HG02885 (cell line): ENCODE measurements around the gene PHLDB1.
A peak's percentile ranks its signal among the peaks of the same experiment; 100 is the strongest.
"Not testable (repeated sequence)": the region's sequence is repeated elsewhere in the genome, so short reads cannot be mapped to it uniquely, and the experiment has no call there.

ENCODE experiments used
- ATAC-seq: cut with Tn5 transposase; IDR thresholded peaks from one replicate; pipeline ENCODE4 v1.9.1; 2021; ENCODE audit warnings: mild to moderate bottlenecking; ENCODE audit not compliant: unreplicated experiment, poor library complexity

PHLDB1 gene

DNA sequence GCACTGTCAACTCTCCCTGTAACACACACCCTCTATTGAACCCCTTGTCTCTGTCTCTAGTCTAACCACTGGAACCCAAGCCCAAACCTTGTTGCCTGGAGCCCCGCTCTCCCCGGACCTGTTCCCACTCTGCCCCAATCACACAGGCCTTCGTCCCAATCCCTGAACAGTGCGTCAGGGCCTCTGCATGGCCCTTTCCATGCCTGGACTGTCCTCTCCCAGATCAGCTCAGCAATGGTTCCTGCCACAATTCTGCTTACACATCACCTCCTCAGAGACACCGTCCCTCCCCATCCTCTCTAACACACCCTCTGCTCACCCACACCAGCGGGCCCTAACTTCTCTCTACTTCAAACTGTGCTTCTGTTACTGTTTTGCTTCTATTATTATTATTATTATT is 70.6 kb downstream of the PHLDB1 start:
- no peak for ATAC-seq

DNA sequence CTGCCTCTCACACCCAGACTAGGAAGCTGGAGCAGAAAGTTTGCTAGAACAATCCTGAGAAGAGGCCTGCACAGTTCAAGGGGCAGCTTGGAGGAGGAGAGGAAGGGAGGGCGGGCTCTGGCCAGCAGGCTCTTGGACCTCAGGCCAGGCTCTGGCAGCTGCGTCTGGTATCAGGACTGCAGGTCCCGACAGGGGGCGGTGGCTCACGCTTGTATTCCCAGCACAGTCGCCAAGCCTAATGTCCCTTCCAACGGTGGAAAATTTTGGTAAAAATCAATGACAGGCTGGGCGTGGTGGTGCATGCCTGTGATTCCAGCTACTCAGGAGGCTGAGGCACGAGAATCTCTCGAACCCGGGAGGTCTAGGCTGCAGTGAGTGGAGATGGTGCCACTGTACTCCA is 71.5 kb downstream of the PHLDB1 start:
- not testable (repeated sequence) for ATAC-seq

DNA sequence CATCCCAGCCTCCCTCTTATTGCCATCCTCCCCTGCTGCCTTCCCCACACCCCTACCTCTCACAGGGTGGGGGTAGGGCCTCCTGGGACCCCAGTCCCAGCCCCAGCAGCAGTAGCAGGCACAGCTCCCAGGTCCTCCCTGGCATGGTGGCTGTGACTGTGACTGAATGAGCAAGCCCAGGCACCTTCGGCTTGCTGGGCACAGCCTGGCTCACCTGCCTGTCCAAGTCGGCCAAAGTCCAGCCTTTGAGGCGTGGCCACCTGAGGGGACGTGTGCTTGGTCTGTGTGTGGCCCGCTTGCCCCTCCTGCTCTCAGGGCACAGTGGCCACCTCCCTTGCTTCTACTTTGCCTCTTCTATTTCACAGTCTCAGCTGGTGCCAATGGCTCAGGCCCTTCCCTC is 72.1 kb downstream of the PHLDB1 start, which contains the start of gene TREH:
TSS of gene TREH (minus strand) at position 168 of the 400 bp plus-strand sequence. CDS start at position 145, 23 bp downstream.
- ATAC-seq, result no peak

DNA sequence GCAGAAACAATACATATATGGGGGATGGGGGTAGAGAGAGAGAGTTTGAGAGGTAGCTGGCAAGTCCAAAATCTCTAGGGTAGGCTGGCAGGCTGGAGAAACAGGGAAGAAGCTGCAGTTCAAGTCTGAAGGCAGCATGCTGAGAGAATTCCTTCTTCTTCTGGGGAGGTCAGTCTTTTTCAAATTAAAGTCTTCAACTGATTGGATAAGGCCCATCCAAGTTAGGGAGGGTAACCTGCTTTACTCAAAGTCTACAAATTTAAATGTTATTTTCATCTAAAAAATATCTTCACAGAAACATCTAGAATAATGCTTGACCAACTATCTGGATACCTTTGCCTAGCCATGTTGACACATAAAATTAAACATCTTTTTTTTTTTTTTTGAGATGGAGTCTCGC is 75.0 kb downstream of the PHLDB1 start:
- no peak for ATAC-seq

DNA sequence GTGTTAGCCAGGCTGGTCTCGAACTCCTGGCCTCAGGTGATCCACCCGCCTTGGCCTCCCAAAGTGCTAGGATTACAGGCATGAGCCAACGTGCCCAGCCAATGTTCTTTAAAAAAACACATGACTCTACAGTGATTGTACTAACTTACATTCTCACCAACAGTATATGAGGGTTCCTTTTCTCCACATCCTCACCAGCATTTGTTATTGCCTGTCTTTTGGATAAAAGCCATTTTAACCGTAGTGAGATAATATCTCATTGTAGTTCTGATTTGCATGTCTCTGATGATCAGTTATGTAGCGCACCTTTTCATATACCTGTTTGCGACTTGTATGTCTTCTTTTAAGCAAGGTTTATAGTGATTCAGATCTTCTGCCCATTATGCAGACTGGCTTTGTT is 75.5 kb downstream of the PHLDB1 start:
- ATAC-seq, result not testable (repeated sequence)

DNA sequence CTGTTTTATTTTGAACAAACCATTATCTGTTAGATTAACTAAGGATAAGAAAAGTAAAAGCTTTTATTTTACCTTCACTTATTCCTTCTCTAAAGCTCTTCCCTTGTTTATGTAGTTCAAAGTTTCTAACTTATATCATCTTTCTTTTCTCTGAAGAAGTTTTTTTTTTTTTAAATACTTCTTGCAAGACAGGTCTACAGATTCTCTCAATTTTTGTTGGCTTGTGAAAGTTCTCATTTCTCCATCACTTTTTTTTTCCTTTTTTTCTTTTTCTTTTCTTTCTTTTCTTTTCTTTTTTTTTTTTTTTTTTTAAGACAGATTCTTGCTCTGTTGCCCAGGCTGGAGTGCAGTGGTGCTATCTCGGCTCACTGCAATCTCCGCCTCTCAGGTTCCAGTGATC is 76.8 kb downstream of the PHLDB1 start:
- ATAC-seq, result no peak

DNA sequence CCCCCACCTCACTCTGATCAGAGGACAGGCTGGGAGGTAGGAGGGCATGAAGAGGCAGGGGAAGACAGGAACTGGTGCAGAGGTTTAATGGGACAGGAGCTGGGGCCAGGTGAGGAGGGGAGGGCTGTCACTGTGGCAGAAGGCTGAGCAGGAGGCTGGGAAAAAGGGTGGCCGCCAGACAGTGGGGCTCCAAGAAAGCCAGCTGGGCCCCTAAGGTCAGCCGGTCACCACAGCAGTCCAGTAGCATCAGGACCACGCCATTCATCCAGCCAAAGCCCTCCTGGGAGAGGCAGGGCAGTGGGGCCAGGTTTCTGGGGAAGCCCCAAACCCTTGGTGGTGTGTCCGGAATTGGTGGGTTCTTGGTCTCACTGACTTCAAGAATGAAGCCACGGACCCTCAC is 80.5 kb downstream of the PHLDB1 start:
- ATAC-seq, result no peak

DNA sequence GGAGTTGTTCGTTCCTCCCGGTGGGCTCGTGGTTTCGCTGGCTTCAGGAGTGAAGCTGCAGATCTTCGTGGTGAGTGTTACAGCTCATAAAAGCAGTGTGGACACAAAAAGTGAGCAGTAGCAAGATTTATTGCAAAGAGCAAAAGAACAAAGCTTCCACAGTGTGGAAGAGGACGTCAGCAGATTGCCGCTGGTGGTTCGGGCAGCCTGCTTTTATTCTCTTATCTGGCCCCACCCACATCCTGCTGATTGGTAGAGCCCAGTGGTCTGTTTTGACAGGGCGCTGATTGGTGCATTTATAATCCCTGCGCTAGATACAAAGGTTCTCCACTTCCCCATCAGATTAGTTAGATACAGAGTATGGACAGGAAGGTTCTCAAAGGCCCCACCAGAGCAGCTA is 80.9 kb downstream of the PHLDB1 start:
- ATAC-seq, result not testable (repeated sequence)

DNA sequence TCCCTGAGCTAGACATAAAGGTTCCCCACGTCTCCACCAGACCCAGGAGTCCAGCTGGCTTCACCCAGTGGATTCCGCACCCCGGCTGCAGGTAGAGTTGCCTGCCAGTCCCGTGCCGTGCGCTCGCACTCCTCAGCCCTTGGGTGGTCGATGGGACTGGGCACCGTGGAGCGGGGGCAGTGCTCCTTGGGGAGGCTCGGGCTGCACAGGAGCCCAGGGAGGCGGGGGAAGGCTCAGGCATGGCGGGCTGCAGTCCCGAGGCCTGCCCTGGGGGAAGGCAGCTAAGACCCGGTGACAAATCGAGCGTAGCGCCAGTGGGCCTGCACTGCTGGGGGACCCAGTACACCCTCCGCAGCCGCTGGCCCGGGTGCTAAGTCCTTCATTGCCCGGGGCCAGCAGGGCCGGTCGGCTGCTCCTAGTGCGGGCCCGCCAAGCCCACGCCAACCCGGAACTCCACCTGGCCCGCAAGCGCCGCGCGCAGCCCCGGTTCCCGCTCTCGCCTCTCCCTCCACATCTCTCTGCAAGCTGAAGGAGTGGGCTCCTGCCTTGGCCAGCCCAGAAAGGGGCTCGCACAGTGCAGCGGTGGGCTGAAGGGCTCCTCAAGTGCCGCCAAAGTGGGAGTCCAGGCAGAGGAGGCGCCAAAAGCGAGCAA is 81.6 kb downstream of the PHLDB1 start:
- no peak for ATAC-seq

DNA sequence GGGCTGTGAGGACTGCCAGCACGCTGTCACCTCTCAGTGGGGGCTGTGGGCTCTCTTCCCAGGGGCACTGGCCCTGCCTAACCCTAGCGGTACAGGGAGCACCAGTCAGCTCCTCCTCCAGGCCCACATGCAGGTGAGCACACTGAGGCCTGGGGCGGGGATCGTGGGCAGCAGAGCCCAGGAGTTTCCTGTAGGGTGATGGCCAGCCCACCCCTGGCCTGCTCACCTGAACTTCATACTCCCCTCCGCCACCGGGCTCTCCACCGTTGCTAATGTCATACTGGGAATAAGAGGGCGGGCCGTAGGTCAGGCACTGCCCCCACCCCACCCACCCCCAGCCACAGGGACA is 82.1 kb downstream of the PHLDB1 start:
- no peak for ATAC-seq

DNA sequence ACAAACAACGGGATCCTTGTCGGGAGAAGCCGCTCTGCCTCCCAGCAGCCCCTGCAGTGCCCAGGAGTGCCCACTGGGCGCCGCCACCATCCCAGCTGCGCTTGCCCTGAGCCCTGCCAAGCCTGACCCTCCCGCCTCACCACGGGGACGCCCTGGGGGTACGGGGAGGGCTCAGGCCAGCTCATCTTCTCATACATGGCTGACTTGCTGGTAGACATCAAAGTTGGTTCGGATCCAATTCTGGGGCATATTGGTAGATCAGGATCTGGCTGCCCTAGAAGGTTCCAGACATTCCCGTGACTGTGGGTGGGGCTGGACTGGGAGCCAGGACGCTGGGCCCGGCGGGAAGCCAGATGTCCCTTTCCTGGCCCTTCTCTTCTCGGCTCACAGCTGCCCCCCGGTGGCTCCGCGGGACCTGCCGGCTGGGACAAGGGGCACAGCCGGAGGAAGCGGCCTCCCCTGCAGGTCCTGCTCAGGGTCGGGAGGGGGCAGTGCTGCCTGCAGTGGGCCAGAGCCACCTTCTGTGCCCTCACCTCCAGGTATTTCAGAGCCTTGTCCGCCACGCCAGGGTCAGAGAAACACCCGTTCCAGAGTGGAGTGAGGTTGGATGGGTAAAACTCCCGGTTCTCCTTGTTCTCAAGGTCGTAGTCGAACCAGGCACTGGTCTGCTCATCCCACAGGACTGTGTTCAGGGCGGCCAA is 82.6 kb downstream of the PHLDB1 start:
- peak; percentile 82 for ATAC-seq

DNA sequence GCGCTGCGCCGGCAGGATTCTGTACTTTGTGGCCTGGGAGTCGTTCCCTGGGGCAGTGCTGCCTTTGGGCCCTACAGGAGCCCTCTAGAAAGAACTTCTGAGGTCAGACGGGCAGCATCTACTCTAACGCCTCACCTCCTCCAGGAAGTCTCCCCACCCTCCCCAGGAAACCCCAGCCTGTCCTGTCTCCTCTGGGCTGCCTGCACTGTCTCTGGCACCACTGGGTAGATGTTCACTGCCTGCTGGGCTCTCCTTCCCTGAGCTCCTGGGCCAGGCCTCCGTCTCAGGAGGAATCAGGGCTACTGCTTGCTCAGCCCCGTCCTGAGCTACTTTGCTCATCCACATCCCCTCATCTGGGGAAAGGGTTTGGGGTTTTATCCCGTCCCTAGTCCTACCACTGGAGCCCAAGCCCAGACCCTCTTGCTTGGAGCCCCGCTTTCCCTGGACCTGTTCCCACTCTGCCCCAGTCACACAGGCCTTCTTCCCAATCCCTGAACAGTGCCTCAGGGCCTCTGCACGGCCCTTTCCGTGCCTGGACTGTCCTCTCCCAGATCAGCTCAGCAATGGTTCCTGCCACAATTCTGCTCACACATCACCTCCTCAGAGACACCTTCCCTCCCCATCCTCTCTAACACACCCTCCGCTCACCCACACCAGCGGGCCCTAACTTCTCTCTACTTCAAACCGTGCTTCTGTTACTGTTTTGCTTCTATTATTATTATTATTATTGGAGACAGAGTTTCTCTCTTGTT is 83.3 kb downstream of the PHLDB1 start:
- ATAC-seq, result no peak

DNA sequence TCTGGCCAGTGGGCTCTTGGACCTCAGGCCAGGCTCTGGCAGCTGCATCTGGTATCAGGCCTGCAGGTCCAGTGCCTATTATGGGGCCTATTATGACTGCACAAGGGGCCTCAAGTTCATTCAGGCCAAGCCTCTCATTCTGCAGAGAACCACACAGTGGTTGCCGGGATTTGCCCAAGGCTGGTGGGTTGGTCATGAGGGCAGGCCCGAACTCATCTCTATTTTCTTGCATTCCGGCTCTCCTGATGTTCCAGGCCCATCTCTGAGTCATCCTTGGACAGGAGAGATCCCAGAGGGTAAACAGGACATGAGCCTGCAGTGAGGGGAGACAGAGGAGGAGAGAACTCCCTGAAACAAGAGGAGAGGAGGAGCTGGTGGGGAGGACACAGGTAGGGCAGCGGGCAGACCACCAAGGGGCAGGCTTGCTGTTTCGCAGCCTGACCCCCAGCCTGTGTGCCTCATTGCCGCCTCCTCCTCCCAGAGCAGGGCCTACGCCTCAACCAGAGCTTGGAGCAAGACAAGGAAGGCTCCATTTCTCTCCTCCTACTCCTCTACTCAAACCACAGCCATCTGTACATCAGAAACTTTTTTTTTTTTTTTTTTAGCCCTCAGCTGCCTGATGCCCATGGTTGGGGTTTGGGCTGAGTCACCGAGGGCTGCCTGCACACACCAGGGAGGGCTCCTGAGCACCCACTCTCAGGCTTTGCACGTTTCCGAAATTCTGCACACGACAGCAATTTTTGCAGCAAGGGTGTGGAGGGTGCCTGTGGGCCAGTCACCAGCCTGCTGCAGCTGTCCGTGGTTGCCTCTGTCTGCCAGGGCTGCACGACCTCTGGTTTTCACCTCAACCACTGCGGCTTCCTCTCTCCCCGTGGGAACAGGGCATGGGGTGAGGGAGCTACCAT is 84.8 kb downstream of the PHLDB1 start:
- ATAC-seq, result no peak

DNA sequence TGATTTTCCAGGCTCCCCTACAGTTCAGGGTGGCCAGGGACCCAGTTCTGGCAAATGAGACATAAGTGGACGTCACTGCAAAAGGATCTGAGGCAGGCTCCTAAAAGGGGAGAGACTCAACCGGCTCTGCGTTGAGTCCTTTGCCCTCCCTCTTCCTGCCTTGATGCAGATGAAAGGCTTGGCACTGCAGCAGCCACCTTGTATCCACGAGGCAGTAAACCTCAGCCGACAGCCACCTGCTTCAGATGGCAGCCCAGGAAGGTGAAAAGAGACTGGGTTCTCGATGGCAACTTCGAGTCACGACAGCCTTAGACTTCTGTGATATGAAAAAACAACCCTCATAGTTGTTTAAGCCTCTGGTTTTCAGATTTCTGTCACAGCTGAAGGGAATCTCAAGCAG is 86.8 kb downstream of the PHLDB1 start:
- ATAC-seq, result no peak

DNA sequence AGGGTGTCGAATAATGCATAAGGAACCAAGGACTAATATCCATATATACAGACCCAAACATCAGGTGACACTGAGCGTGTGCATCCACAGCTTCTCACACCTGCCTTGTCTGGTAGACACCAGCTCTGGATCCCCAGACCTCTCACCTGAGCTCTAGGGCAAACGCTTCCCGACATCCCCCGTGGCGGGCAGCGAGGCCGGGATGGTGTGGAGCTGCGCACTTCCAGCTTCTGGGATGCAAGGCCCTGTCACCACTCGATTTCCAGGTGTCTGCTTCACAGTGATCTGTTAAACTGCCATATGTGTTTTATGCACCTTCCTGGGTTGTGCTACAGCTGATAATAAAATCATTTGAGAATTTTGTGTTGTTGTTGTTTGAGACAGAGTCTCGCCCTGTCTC is 87.4 kb downstream of the PHLDB1 start:
- no peak for ATAC-seq

DNA sequence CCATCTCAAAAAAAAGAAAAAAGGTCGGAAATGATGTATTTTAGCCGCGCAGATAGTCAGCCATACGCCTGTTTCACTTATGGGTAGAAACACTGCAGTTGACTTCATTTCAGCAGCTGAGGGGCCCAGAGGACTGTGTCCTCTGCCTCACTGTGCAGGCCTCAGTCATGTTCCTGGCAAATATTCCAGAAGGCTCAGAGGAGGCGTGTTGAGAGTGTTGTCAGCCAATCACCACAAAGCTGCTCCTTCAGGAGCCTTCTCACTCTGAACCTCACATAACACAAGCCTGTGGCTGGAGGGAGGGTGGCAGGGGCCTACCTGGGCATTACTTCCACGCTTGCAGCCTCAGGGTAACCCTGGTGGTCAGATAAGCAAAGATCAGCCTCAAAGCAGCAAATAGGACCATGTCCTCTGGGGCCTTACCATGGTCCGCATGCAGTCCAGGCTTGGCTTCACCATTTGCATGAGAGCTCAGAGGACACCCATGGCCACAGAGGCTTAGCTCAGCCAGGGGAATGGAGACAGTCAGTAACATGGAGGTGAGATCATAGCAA is 89.3 kb downstream of the PHLDB1 start:
- ATAC-seq, result no peak

DNA sequence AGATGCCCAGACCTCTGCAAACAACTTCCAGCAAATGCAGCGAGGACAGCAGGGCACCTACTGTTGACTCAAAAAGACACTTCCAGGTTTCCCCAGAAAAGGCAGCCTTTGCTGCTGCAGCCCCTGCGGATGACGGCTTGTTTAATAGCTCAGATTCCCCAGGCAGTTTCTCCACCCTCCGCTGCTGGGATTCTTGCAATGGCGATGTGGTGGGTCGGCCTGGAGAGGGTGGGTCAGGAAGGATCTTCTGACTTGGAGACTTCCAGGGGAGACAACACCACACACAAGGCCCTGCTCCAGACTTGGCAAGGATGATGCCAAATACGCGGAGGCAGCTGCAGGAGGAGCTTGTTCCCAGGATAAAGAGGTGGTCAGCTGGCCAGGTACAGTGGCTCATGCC is 89.9 kb downstream of the PHLDB1 start:
- no peak for ATAC-seq

DNA sequence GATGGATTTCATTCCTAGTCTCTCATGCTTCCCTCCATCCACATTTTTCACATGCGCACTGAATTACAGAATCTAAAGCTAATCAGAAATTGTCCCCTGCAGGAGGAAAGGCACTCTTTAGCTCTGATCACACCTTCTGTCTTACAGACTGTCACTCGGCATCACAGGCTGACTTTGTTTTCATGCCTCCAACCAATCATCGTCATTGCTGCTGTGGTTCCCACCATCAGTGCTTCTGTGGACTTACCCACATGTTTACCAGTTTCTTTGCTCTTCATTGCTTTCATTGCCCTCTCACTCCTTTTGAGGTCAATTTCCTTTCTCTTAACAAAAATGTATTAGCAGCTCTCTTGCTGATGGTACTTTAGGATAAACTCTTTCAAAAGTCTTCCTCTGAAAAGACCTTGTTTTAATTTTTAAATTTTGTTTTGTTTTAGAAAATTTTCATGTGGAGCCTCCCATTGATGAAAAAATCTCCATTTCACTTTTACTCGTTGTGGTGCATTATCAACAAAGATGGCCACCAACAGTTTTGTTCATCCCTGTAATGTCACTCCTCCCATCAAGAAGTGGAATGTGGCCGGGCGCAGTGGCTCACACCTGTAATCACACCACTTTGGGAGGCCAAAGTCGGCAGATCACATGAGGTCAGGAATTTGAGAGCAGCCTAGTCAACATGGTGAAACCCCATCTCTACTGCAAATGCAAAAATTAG is 92.2 kb downstream of the PHLDB1 start:
- no peak for ATAC-seq

DNA sequence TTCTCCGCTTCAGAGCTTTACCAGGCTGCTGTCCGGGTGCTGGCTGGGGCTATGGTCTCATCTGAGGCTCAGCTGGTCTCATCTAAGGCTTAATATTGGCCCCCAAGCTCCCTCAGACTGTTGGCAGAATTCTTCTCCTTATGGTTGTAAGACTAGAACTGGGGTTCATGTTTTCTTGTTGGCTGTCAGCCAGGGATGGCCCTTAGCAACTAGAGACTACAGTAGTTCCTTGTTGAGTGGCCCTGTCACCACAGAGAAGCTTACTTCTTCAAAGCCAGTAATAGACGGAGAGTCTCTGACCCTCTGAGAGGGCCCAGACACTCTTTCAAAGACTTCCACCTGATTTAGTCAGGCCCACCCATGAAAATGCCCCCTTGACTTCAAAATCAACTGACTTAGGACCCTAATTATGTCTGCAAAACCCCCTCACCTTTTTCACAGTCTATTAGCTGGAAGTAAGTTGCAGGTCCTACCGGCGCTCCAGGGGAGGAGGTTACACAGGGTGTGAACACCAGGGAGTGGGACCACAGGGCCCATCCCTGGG is 96.2 kb downstream of the PHLDB1 start:
- ATAC-seq, result no peak
